Liver (tissue), 3 donors: Measurements from ENCODE around the gene MARCHF9.

ENCODE experiments used
- CTCF ChIP-seq: fragments of 150-350 bp; IDR thresholded peaks from 2 replicates; pipeline ENCODE4 v1.5.1; 2017; ENCODE audit warnings: improper control_type of control experiment, low read depth, low read length; ENCODE audit not compliant: missing input control
- EGR1 ChIP-seq, 2 donors: IDR thresholded peaks; 2 replicates each; pipeline ENCODE4 v1.6.1; 2016 to 2018; ENCODE audit warnings: antibody characterized with exemption in 2 of 2, low read depth in 2 of 2
- GABPA ChIP-seq, 2 donors: IDR thresholded peaks in 1 of 2; conservative IDR thresholded peaks in 1 of 2; 2 replicates each; pipeline ENCODE4 v1.6.1; 2016; ENCODE audit warnings: antibody characterized with exemption in 2 of 2, mild to moderate bottlenecking in 1 of 2, moderate library complexity in 1 of 2
- JUND ChIP-seq, 2 donors: IDR thresholded peaks; 2 replicates each; pipeline ENCODE4 v1.6.1; 2016; ENCODE audit warnings: antibody characterized with exemption in 2 of 2
- MAX ChIP-seq: IDR thresholded peaks from 2 replicates; pipeline ENCODE4 v1.6.1; 2016; ENCODE audit warnings: antibody characterized with exemption
- REST ChIP-seq: IDR thresholded peaks from 2 replicates; pipeline ENCODE4 v1.6.1; 2016; ENCODE audit warnings: antibody characterized with exemption, mild to moderate bottlenecking
- SP1 ChIP-seq: IDR thresholded peaks from 2 replicates; pipeline ENCODE4 v1.6.1; 2018; ENCODE audit warnings: antibody characterized with exemption, mild to moderate bottlenecking
- TAF1 ChIP-seq: conservative IDR thresholded peaks from 2 replicates; pipeline ENCODE4 v1.6.1; 2016; ENCODE audit warnings: antibody characterized with exemption, mild to moderate bottlenecking
- YY1 ChIP-seq: IDR thresholded peaks from 2 replicates; pipeline ENCODE4 v1.6.1; 2016; ENCODE audit warnings: antibody characterized with exemption, mild to moderate bottlenecking
- donor health status: healthy.
- donor health status: healthy.

- TF ChIP-seq JUND (IDR thresholded peaks at IDR 0.05) (no peak), CTCF (no peak), GABPA (IDR thresholded peaks at IDR 0.05 in 1 of 2, conservative IDR thresholded peaks at IDR 0.05 in 1 of 2) (no peak), REST (no peak), YY1 (no peak), SP1 (no peak), TAF1 (no peak), EGR1 (IDR thresholded peaks at IDR 0.05; ENCODE audit: low read depth in 2 of 2) (no peak), MAX (no peak)
Observed at GRCh38 chr12:57751432-57751787, 3.5 kb upstream of the MARCHF9 start.
